GM12892 (cell line): ENCODE results near the gene DDT.
"Not testable (repeated sequence)": the region's sequence is repeated elsewhere in the genome, so short reads cannot be mapped to it uniquely, and the experiment has no call there.

ENCODE experiments used
- POLR2A ChIP-seq: IDR thresholded peaks from 2 replicates; pipeline ENCODE4 v1.6.1; 2011; ENCODE audit warnings: low read depth, low read length, control low read depth
- POLR2AphosphoS5 ChIP-seq: IDR thresholded peaks from 2 replicates; pipeline ENCODE4 v1.6.1; 2011; ENCODE audit warnings: low read depth, low read length, control low read depth

DNA sequence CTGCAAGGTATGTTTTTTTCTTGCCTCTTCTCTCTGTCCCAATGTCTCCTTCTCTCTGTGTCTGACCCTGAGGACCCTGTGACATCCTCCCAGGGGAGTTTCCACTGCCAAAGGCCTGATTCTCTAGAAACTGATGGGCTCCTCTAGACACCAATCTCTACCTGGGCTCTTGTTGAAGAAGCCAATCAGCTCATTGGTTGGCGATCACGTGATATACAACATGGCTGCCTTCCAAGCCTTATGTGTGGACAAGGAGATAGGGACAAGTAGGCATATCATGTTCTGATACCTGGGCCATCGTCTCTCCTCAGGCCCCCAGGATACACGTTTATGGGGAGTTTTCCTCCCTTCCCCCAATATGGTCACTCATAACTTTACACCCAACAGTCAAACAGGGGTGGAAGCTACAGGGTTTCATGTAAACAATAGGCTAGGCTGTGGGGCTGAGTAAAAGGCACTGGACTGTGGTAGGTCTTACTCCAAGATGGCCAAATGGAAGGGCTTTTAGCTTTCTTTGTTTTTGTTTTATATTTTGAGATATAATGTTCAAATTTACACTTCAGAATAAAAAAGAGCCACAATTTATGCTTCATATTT lies 19.4 kb upstream of the DDT start:
- not testable (repeated sequence) for TF ChIP-seq POLR2A, POLR2AphosphoS5
